ENCODE results near the gene FCER2. TPM values are rescaled to one million over a fixed set of nuclear protein-coding genes. Genes with fewer than 3 reads are reported as not detected.

Gene FCER2
- polyA plus RNA-seq, 3 donors = 1.1 to 4.1 (median 2.1) TPM

GRCh38 chr19:7743425-7743841 lies 41.5 kb upstream of the FCER2 start:
- Histone ChIP-seq H3K4me1 (ENCODE audit: control insufficient read depth in 1 of 2, insufficient read depth in 2 of 2, low read length in 2 of 2) (peaks cover 39 to 40% of the 10 kb centered on the region in 2 donors), H3K9me3 (replicated peaks in 1 of 2; ENCODE audit: control insufficient read depth in 1 of 2, insufficient read depth in 1 of 2, low read length in 2 of 2) (no peaks in the 10 kb centered on the region), H3K4me2 (replicated peaks; ENCODE audit: extremely low read depth, low read length, poor library complexity, severe bottlenecking) (no peak overlapping the region), H3K79me2 (ENCODE audit: insufficient read depth, low read length) (no peaks in the 10 kb centered on the region), H3K36me3 (replicated peaks in 1 of 2; ENCODE audit: control insufficient read depth in 1 of 2, insufficient read depth in 2 of 2, low read length in 2 of 2) (no peaks in the 10 kb centered on the region), H3K4me3 (replicated peaks in 1 of 3; ENCODE audit: low read depth in 2 of 3, low read length in 3 of 3) (no peak overlapping the region), H3K27me3 (ENCODE audit: control insufficient read depth in 2 of 2, insufficient read depth in 2 of 2, low read length in 2 of 2) (no peaks in the 10 kb centered on the region), H4K20me1 (ENCODE audit: insufficient read depth, low read length) (no peaks in the 10 kb centered on the region), H3K27ac (ENCODE audit: low read depth in 1 of 2, low read length in 2 of 2) (no peak overlapping the region), H3K9ac (ENCODE audit: insufficient read depth, low read length, poor library complexity, severe bottlenecking) (no peak overlapping the region), H2AFZ (ENCODE audit: insufficient read depth, low read depth, low read length, poor library complexity, severe bottlenecking) (no peak overlapping the region)
- Mint-ChIP-seq H3K4me1 (peaks cover 44% of the 10 kb centered on the region), H3K9me3 (peaks cover 0 to 5% (median 2%) of the 10 kb centered on the region in 7 donors), H3K4me3 (no peak overlapping the region), H3K27me3 (ENCODE audit: low read depth in 3 of 3) (peaks cover 0 to 16% (median 6%) of the 10 kb centered on the region in 3 donors), H3K36me3 (peaks cover 2% of the 10 kb centered on the region in 2 donors), H3K27ac (no peak overlapping the region)
- intact Hi-C loops (cut with micrococcal nuclease) = loop anchor here in 1 of 2 donors (5.0 kb wide), 1 partner anchor 46 kb away; no protein-coding TSS in a partner anchor
- TF ChIP-seq CTCF (IDR thresholded peaks at IDR 0.05) = no peak
- DNase-seq = no peak
- 100% methylated on average over 1 of the region's 2 CpGs for WGBS (ENCODE audit: insufficient coverage)

- H3K9me3 ChIP-seq (replicated peaks in 1 of 2; ENCODE audit: control insufficient read depth in 1 of 2, insufficient read depth in 1 of 2, low read length in 2 of 2) = no peaks in the 10 kb centered on the region
- no peak overlapping the region for H3K4me2 ChIP-seq (replicated peaks; ENCODE audit: extremely low read depth, low read length, poor library complexity, severe bottlenecking)
- H3K27ac ChIP-seq (ENCODE audit: low read depth in 1 of 2, low read length in 2 of 2) = no peak overlapping the region
- H3K79me2 ChIP-seq (ENCODE audit: insufficient read depth, low read length) = no peaks in the 10 kb centered on the region
- DNase-seq = no peak
- H3K4me3 ChIP-seq (replicated peaks in 1 of 3; ENCODE audit: low read depth in 2 of 3, low read length in 3 of 3) = no peak overlapping the region
- no peak overlapping the region for H2AFZ ChIP-seq (ENCODE audit: insufficient read depth, low read depth, low read length, poor library complexity, severe bottlenecking)
- no peaks in the 10 kb centered on the region for H3K27me3 ChIP-seq (ENCODE audit: control insufficient read depth in 2 of 2, insufficient read depth in 2 of 2, low read length in 2 of 2)
- WGBS (ENCODE audit: insufficient coverage) = 92% methylated on average over 11 of the region's 11 CpGs
- peaks cover 43% of the 10 kb centered on the region for H3K4me1 Mint-ChIP-seq
- peaks cover 37 to 38% of the 10 kb centered on the region in 2 donors for H3K4me1 ChIP-seq (ENCODE audit: control insufficient read depth in 1 of 2, insufficient read depth in 2 of 2, low read length in 2 of 2)
- H3K9me3 Mint-ChIP-seq = peaks cover 0 to 3% (median 1%) of the 10 kb centered on the region in 7 donors
- no peak overlapping the region for H3K9ac ChIP-seq (ENCODE audit: insufficient read depth, low read length, poor library complexity, severe bottlenecking)
- no peak overlapping the region for H3K4me3 Mint-ChIP-seq
- H3K27ac Mint-ChIP-seq = no peak overlapping the region
- no peaks in the 10 kb centered on the region for H4K20me1 ChIP-seq (ENCODE audit: insufficient read depth, low read length)
- peaks cover 0 to 16% (median 6%) of the 10 kb centered on the region in 3 donors for H3K27me3 Mint-ChIP-seq (ENCODE audit: low read depth in 3 of 3)
- H3K36me3 Mint-ChIP-seq = peaks cover 2% of the 10 kb centered on the region in 2 donors
- no peak for TF ChIP-seq CTCF (IDR thresholded peaks at IDR 0.05)
- no peaks in the 10 kb centered on the region for H3K36me3 ChIP-seq (replicated peaks in 1 of 2; ENCODE audit: control insufficient read depth in 1 of 2, insufficient read depth in 2 of 2, low read length in 2 of 2)
- intact Hi-C loops (cut with micrococcal nuclease) = loop anchor here in 1 of 2 donors (5.0 kb wide), 1 partner anchor 46 kb away; no protein-coding TSS in a partner anchor
These were observed 41.1 kb upstream of the FCER2 start for GRCh38 chr19:7742991-7743390.
